Neural cell (in vitro differentiated cells): ENCODE measurements around the gene ECEL1.

Experiments
- EP300 ChIP-seq: fragments of 450-650 bp; conservative IDR thresholded peaks from 2 replicates; pipeline ENCODE4 v1.6.1; 2014; ENCODE audit warnings: antibody characterized with exemption, mild to moderate bottlenecking, moderate library complexity; ENCODE audit not compliant: poor library complexity, severe bottlenecking
- EZH2 ChIP-seq: fragments of 200-600, 300-800 bp; shearing (Covaris generic), sonication (generic); IDR thresholded peaks from 2 replicates; pipeline ENCODE4 v1.6.1; 2014; ENCODE audit warnings: antibody characterized with exemption, low read length, borderline replicate concordance, mild to moderate bottlenecking; ENCODE audit not compliant: insufficient read depth, poor library complexity, severe bottlenecking
- POLR2AphosphoS5 ChIP-seq: IDR thresholded peaks from 2 replicates; pipeline ENCODE4 v1.6.1; 2012
- RAD21 ChIP-seq: fragments of 450-650 bp; conservative IDR thresholded peaks from 2 replicates; pipeline ENCODE4 v1.6.1; 2014; ENCODE audit warnings: antibody characterized with exemption, mild to moderate bottlenecking, moderate library complexity
- SMC3 ChIP-seq: fragments of 450-650 bp; conservative IDR thresholded peaks from 2 replicates; pipeline ENCODE4 v1.6.1; 2014; ENCODE audit warnings: antibody characterized with exemption, mild to moderate bottlenecking, moderate library complexity; ENCODE audit not compliant: poor library complexity
- TAF1 ChIP-seq: IDR thresholded peaks from 2 replicates; pipeline ENCODE4 v1.6.1; 2012; ENCODE audit warnings: low read depth
- TF ChIP-seq, protein P1 (sequence below): fragments of 450-650 bp; IDR thresholded peaks from 2 replicates; pipeline ENCODE4 v1.5.1; 2014; ENCODE audit warnings: antibody characterized with exemption, mild to moderate bottlenecking, moderate library complexity; ENCODE audit not compliant: poor library complexity, severe bottlenecking
- TF ChIP-seq, protein P2 (sequence below): IDR thresholded peaks from 2 replicates; pipeline ENCODE4 v1.6.1; 2012; ENCODE audit warnings: borderline replicate concordance

DNA sequence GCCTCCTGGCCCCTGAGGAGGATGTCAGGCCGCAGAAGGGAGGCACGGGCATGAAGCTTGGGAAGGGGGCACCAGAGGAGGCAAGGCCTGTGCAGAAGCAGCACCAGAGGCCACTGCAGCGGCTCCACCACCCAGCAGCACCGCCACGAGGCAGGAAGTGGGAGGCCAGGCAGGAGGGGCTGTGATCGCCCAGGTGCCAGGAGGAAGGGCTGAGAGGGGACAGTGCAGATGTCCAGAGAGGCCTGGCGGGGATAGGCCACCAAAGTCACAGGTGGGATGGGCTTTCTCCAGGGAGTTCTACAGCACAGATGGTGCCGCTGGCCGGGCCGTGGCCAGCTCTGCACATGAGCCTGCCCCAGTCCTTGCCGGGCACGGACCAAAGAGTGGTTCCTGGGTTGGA, 37.7 kb downstream of the ECEL1 start:
- TF ChIP-seq SMC3: no peak
- TF ChIP-seq, protein P1, sequence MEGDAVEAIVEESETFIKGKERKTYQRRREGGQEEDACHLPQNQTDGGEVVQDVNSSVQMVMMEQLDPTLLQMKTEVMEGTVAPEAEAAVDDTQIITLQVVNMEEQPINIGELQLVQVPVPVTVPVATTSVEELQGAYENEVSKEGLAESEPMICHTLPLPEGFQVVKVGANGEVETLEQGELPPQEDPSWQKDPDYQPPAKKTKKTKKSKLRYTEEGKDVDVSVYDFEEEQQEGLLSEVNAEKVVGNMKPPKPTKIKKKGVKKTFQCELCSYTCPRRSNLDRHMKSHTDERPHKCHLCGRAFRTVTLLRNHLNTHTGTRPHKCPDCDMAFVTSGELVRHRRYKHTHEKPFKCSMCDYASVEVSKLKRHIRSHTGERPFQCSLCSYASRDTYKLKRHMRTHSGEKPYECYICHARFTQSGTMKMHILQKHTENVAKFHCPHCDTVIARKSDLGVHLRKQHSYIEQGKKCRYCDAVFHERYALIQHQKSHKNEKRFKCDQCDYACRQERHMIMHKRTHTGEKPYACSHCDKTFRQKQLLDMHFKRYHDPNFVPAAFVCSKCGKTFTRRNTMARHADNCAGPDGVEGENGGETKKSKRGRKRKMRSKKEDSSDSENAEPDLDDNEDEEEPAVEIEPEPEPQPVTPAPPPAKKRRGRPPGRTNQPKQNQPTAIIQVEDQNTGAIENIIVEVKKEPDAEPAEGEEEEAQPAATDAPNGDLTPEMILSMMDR: no peak
- TF ChIP-seq, protein P2, sequence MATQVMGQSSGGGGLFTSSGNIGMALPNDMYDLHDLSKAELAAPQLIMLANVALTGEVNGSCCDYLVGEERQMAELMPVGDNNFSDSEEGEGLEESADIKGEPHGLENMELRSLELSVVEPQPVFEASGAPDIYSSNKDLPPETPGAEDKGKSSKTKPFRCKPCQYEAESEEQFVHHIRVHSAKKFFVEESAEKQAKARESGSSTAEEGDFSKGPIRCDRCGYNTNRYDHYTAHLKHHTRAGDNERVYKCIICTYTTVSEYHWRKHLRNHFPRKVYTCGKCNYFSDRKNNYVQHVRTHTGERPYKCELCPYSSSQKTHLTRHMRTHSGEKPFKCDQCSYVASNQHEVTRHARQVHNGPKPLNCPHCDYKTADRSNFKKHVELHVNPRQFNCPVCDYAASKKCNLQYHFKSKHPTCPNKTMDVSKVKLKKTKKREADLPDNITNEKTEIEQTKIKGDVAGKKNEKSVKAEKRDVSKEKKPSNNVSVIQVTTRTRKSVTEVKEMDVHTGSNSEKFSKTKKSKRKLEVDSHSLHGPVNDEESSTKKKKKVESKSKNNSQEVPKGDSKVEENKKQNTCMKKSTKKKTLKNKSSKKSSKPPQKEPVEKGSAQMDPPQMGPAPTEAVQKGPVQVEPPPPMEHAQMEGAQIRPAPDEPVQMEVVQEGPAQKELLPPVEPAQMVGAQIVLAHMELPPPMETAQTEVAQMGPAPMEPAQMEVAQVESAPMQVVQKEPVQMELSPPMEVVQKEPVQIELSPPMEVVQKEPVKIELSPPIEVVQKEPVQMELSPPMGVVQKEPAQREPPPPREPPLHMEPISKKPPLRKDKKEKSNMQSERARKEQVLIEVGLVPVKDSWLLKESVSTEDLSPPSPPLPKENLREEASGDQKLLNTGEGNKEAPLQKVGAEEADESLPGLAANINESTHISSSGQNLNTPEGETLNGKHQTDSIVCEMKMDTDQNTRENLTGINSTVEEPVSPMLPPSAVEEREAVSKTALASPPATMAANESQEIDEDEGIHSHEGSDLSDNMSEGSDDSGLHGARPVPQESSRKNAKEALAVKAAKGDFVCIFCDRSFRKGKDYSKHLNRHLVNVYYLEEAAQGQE: no peak
- no peak for TF ChIP-seq RAD21
- no peak for TF ChIP-seq POLR2AphosphoS5
- TF ChIP-seq EP300: no peak
- no peak for TF ChIP-seq EZH2
- no peak for TF ChIP-seq TAF1
